K562 (cell line): Measurements from ENCODE around the gene LSM12. TPM values are rescaled to one million over a fixed set of nuclear protein-coding genes. Genes with fewer than 3 reads are reported as not detected.

Source experiments
- ARNT ChIP-seq, 2 experiments: fragments of 450-650 bp; IDR thresholded peaks; 2 replicates each; pipeline ENCODE4 v1.6.1; 2016; ENCODE audit warnings: mild to moderate bottlenecking in 1 of 2
- BDP1 ChIP-seq: IDR thresholded peaks from 3 replicates; pipeline ENCODE4 v1.6.1; 2011; ENCODE audit not compliant: insufficient read length, insufficient read depth
- BMI1 ChIP-seq: fragments of 150-350 bp; IDR thresholded peaks from 2 replicates; pipeline ENCODE4 v1.6.1; 2014; ENCODE audit warnings: low read length
- CEBPB ChIP-seq: fragments of 450-650 bp; IDR thresholded peaks from 2 replicates; pipeline ENCODE4 v1.6.1; 2016; ENCODE audit warnings: missing genetic modification characterization, missing compliant biosample characterization
- DMBX1 ChIP-seq: fragments of 250-450 bp; sonication (Bioruptor Pico); IDR thresholded peaks from 2 replicates; pipeline ENCODE4 v1.8.0; 2022; ENCODE audit warnings: inconsistent platforms, mild to moderate bottlenecking, moderate library complexity, borderline replicate concordance
- FOXA1 ChIP-seq: fragments of 450-650 bp; IDR thresholded peaks from 2 replicates; pipeline ENCODE4 v1.6.1; 2016; ENCODE audit warnings: mild to moderate bottlenecking, borderline replicate concordance
- FOXA3 ChIP-seq, 2 experiments: fragments of 450-650 bp in 1 of 2; sonication (generic) in 1 of 2; formaldehyde crosslinking; IDR thresholded peaks in 1 of 2; conservative IDR thresholded peaks in 1 of 2; 2 replicates each; pipeline versions ENCODE4 v1.4.0 to v1.8.0; 2020 to 2022; ENCODE audit warnings: mild to moderate bottlenecking in 2 of 2, missing genetic modification reagents in 1 of 2
- IFI16 ChIP-seq: fragments of 250-450 bp; sonication (Bioruptor Pico); IDR thresholded peaks from 2 replicates; pipeline ENCODE4 v2.1.2; 2022; ENCODE audit warnings: mild to moderate bottlenecking, inconsistent platforms
- MCM5 ChIP-seq: fragments of 450-650 bp; IDR thresholded peaks from 2 replicates; pipeline ENCODE4 v1.6.1; 2016; ENCODE audit warnings: low read depth
- NFXL1 ChIP-seq: fragments of 450-650 bp; formaldehyde crosslinking; IDR thresholded peaks from 2 replicates; pipeline ENCODE4 v1.4.0; 2021; ENCODE audit warnings: mild to moderate bottlenecking
- PML ChIP-seq: IDR thresholded peaks from 2 replicates; pipeline ENCODE4 v1.6.1; 2012; ENCODE audit warnings: low read length, inconsistent platforms
- RBM15 ChIP-seq: fragments of 200-400 bp; formaldehyde crosslinking; IDR thresholded peaks from 2 replicates; pipeline ENCODE4 v1.6.1; 2018; ENCODE audit warnings: mild to moderate bottlenecking, low read length, moderate library complexity; ENCODE audit not compliant: insufficient read depth
- SIRT6 ChIP-seq: IDR thresholded peaks from one replicate; pipeline ENCODE4 v1.6.1; 2012; ENCODE audit warnings: low read depth, mild to moderate bottlenecking, control low read depth, inconsistent platforms, low read length, moderate library complexity
- SOX6 ChIP-seq: fragments of 450-650 bp; IDR thresholded peaks from 2 replicates; pipeline ENCODE4 v1.6.1; 2014; ENCODE audit warnings: mild to moderate bottlenecking
- TCF7L2 ChIP-seq: fragments of 150-350 bp; IDR thresholded peaks from 2 replicates; pipeline ENCODE4 v1.6.1; 2016; ENCODE audit warnings: low read depth, mild to moderate bottlenecking, low read length, moderate library complexity
- TCFL5 ChIP-seq: fragments of 250-450 bp; sonication (Bioruptor Pico); conservative IDR thresholded peaks from 2 replicates; pipeline ENCODE4 v1.6.1; 2021; ENCODE audit warnings: mild to moderate bottlenecking, moderate library complexity, matching md5 sums
- ZEB2 ChIP-seq: fragments of 450-650 bp; IDR thresholded peaks from 2 replicates; pipeline ENCODE4 v1.6.1; 2016
- ZNF24 ChIP-seq: fragments of 450-650 bp; IDR thresholded peaks from 2 replicates; pipeline ENCODE4 v1.6.1; 2016
- polyA plus RNA-seq, 8 experiments: library from polyadenylated mRNA; depleted of rRNA in 4 of 8; stranded (reverse) in 5 of 8; unstranded in 3 of 8; fragments of >200 nt; fragmentation: Nextera tagmentation in 2 of 8; fragmentation: Illumina TruSeq in 1 of 8; extraction: Ambion mirVana in 2 of 8; extraction: Trizol in 1 of 8; gene quantifications; 2 replicates each; pipeline versions ENCODE4 v1.2.1 to v1.2.3, GENCODE V29; 2011 to 2014; ENCODE audit warnings: inconsistent platforms in 1 of 8, missing spikeins in 1 of 8
- total RNA-seq, 7 experiments: library from RNA; depleted of rRNA in 6 of 7; stranded (reverse); fragments of >200 nt in 6 of 7; fragmentation: Illumina TruSeq in 2 of 7; extraction: Trizol in 2 of 7; gene quantifications; 2 replicates each; pipeline versions ENCODE4 v1.2.1 to v1.2.3, GENCODE V29; 2011 to 2021; ENCODE audit warnings: low replicate concordance in 1 of 7
- TF ChIP-seq, protein P1 (sequence below): sonication (generic); formaldehyde crosslinking; IDR thresholded peaks from 2 replicates; pipeline ENCODE4 v1.8.1; 2023; ENCODE audit warnings: missing genetic modification reagents, mild to moderate bottlenecking, borderline replicate concordance
- TF ChIP-seq, protein P2 (sequence below): fragments of 150-350 bp; conservative IDR thresholded peaks from 2 replicates; pipeline ENCODE4 v1.6.1; 2014; ENCODE audit warnings: low read length
- TF ChIP-seq, protein P3 (sequence below): sonication (generic); formaldehyde crosslinking; IDR thresholded peaks from 2 replicates; pipeline ENCODE4 v1.8.0; 2022; ENCODE audit warnings: mild to moderate bottlenecking, missing genetic modification reagents, borderline replicate concordance

LSM12 gene
- total and polyA plus RNA-seq, 9 of the 15 experiments (the other 6 are each of a cell fraction or from before 2014, with no cell fraction given): 53.0 to 258 (median 89.3) TPM

DNA sequence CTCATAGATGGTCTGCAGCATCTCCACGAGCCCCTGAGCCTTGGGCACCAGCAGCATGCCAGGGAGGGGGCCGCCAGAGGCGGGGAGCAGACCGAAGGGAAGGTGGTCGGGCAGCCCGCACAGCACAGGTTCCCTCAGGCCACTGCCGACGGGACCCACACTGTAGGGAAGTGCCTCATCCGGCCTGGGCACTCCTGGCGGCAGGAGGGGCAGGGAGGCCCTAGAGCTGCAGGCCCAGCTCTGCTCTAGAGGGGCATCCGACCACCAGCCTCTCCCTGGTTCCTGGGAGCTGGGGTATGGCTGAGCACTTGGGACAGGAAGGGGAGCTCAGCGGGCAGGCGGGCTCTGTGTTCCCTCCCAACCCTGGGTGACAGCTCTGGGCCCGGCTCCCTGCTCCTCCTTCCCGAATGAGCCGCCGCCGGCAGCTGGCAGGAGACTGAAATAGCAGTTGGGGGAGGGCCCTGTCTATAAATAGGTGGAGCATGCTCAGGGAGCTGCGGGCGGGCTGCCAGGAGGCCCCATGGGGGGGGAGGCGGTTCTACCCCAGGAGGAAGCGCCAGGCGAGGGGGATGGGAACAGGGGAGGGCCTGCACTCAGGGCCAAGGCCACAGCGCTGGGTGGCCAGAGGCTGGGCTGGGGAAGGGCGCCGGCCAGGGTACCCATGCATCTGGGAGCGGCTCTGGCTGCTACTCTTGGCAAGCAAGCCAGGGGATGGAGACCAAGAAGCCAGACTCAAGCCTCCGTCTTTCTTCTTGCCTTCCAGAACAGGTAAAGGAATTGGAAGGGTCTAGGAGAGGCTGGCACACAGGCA is 44.6 kb upstream of the LSM12 start (continued):
- TF ChIP-seq, protein P1, sequence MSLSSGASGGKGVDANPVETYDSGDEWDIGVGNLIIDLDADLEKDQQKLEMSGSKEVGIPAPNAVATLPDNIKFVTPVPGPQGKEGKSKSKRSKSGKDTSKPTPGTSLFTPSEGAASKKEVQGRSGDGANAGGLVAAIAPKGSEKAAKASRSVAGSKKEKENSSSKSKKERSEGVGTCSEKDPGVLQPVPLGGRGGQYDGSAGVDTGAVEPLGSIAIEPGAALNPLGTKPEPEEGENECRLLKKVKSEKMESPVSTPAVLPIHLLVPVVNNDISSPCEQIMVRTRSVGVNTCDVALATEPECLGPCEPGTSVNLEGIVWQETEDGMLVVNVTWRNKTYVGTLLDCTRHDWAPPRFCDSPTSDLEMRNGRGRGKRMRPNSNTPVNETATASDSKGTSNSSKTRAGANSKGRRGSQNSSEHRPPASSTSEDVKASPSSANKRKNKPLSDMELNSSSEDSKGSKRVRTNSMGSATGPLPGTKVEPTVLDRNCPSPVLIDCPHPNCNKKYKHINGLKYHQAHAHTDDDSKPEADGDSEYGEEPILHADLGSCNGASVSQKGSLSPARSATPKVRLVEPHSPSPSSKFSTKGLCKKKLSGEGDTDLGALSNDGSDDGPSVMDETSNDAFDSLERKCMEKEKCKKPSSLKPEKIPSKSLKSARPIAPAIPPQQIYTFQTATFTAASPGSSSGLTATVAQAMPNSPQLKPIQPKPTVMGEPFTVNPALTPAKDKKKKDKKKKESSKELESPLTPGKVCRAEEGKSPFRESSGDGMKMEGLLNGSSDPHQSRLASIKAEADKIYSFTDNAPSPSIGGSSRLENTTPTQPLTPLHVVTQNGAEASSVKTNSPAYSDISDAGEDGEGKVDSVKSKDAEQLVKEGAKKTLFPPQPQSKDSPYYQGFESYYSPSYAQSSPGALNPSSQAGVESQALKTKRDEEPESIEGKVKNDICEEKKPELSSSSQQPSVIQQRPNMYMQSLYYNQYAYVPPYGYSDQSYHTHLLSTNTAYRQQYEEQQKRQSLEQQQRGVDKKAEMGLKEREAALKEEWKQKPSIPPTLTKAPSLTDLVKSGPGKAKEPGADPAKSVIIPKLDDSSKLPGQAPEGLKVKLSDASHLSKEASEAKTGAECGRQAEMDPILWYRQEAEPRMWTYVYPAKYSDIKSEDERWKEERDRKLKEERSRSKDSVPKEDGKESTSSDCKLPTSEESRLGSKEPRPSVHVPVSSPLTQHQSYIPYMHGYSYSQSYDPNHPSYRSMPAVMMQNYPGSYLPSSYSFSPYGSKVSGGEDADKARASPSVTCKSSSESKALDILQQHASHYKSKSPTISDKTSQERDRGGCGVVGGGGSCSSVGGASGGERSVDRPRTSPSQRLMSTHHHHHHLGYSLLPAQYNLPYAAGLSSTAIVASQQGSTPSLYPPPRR (CRISPR knock-in tag): no peak
- TF ChIP-seq MCM5 (no peak), SOX6 (peak; percentile 27), TCFL5 (CRISPR knock-in tag) (no peak), BDP1 (no peak), RBM15 (no peak), FOXA1 (no peak), ZNF24 (no peak), CEBPB (tag) (no peak), ZEB2 (no peak), IFI16 (CRISPR knock-in tag) (no peak), DMBX1 (CRISPR knock-in tag) (no peak), TCF7L2 (no peak), NFXL1 (CRISPR knock-in tag) (no peak), PML (no peak), BMI1 (no peak), FOXA3 (CRISPR knock-in tag; conservative IDR thresholded peaks at IDR 0.05 in 1 of 2, IDR thresholded peaks at IDR 0.05 in 1 of 2) (no peak), SIRT6 (no peak), ARNT (IDR thresholded peaks at IDR 0.05) (no peak)
- TF ChIP-seq, protein P2, sequence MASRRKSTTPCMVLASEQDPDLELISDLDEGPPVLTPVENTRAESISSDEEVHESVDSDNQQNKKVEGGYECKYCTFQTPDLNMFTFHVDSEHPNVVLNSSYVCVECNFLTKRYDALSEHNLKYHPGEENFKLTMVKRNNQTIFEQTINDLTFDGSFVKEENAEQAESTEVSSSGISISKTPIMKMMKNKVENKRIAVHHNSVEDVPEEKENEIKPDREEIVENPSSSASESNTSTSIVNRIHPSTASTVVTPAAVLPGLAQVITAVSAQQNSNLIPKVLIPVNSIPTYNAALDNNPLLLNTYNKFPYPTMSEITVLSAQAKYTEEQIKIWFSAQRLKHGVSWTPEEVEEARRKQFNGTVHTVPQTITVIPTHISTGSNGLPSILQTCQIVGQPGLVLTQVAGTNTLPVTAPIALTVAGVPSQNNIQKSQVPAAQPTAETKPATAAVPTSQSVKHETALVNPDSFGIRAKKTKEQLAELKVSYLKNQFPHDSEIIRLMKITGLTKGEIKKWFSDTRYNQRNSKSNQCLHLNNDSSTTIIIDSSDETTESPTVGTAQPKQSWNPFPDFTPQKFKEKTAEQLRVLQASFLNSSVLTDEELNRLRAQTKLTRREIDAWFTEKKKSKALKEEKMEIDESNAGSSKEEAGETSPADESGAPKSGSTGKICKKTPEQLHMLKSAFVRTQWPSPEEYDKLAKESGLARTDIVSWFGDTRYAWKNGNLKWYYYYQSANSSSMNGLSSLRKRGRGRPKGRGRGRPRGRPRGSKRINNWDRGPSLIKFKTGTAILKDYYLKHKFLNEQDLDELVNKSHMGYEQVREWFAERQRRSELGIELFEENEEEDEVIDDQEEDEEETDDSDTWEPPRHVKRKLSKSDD: no peak
- TF ChIP-seq, protein P3, sequence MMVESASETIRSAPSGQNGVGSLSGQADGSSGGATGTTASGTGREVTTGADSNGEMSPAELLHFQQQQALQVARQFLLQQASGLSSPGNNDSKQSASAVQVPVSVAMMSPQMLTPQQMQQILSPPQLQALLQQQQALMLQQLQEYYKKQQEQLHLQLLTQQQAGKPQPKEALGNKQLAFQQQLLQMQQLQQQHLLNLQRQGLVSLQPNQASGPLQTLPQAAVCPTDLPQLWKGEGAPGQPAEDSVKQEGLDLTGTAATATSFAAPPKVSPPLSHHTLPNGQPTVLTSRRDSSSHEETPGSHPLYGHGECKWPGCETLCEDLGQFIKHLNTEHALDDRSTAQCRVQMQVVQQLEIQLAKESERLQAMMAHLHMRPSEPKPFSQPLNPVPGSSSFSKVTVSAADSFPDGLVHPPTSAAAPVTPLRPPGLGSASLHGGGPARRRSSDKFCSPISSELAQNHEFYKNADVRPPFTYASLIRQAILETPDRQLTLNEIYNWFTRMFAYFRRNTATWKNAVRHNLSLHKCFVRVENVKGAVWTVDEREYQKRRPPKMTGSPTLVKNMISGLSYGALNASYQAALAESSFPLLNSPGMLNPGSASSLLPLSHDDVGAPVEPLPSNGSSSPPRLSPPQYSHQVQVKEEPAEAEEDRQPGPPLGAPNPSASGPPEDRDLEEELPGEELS (CRISPR knock-in tag): no peak
